HG03521 (cell line): ENCODE data around the gene RALGDS.
"Not testable (repeated sequence)": the region's sequence is repeated elsewhere in the genome, so short reads cannot be mapped to it uniquely, and the experiment has no call there.

Experiments
- ATAC-seq: cut with Tn5 transposase; IDR thresholded peaks from one replicate; pipeline ENCODE4 v1.9.1; 2021; ENCODE audit warnings: mild to moderate bottlenecking, moderate library complexity; ENCODE audit not compliant: unreplicated experiment

Gene RALGDS

GRCh38 chr9:133072210-133072609, 48.8 kb downstream of the RALGDS start:
- ATAC-seq, result not testable (repeated sequence)

GRCh38 chr9:133071484-133072150, 49.4 kb downstream of the RALGDS start:
- ATAC-seq, result no peak

GRCh38 chr9:133070985-133071384, 50.1 kb downstream of the RALGDS start:
- not testable (repeated sequence) for ATAC-seq

GRCh38 chr9:133070500-133070961, 50.5 kb downstream of the RALGDS start:
- not testable (repeated sequence) for ATAC-seq

GRCh38 chr9:133068431-133068830, 52.6 kb downstream of the RALGDS start:
- not testable (repeated sequence) for ATAC-seq

GRCh38 chr9:133067813-133068212, 53.2 kb downstream of the RALGDS start:
- ATAC-seq, result no peak

GRCh38 chr9:133067006-133067405, 54.0 kb downstream of the RALGDS start:
- no peak for ATAC-seq

GRCh38 chr9:133066181-133066983, 54.7 kb downstream of the RALGDS start:
- ATAC-seq, result no peak

- no peak for ATAC-seq
Measured at GRCh38 chr9:133065070-133065388, 56.0 kb downstream of the RALGDS start.

GRCh38 chr9:133064241-133065069, 56.6 kb downstream of the RALGDS start:
- ATAC-seq, result no peak

- no peak for ATAC-seq
Measured at GRCh38 chr9:133063500-133064231, 57.4 kb downstream of the RALGDS start.

- ATAC-seq, result no peak
Measured at GRCh38 chr9:133063159-133063499, 57.9 kb downstream of the RALGDS start.

- not testable (repeated sequence) for ATAC-seq
Measured at GRCh38 chr9:133062569-133062968, 58.5 kb downstream of the RALGDS start.

GRCh38 chr9:133061764-133062145, 59.3 kb downstream of the RALGDS start, which contains the start of gene CEL:
Gene CEL, plus strand, starts transcription at chr9:133061981. Its CDS starts 22 bp downstream, at chr9:133062003.
- ATAC-seq, result not testable (repeated sequence)

GRCh38 chr9:133061019-133061763, 59.8 kb downstream of the RALGDS start:
- ATAC-seq, result not testable (repeated sequence)

GRCh38 chr9:133060417-133060841, 60.6 kb downstream of the RALGDS start:
- no peak for ATAC-seq

- no peak for ATAC-seq
Measured at GRCh38 chr9:133059623-133060022, 61.4 kb downstream of the RALGDS start.

GRCh38 chr9:133058550-133059320, 62.3 kb downstream of the RALGDS start:
- ATAC-seq, result no peak

GRCh38 chr9:133058071-133058470, 63.0 kb downstream of the RALGDS start:
- ATAC-seq, result no peak
